ENCODE data around the gene KRTAP5-3.
A peak's percentile ranks its signal among the peaks of the same experiment; 100 is the strongest.
"Not testable (repeated sequence)": the region's sequence is repeated elsewhere in the genome, so short reads cannot be mapped to it uniquely, and the experiment has no call there.

The KRTAP5-3 gene

GRCh38 chr11:1586699-1587098, 21.6 kb downstream of the KRTAP5-3 start:
- H3K27ac ChIP-seq (ENCODE audit: low read depth, low read length): no peak overlapping the region
- H3K36me3 ChIP-seq (ENCODE audit: control insufficient read depth in 5 of 5, insufficient read depth in 5 of 5, low read length in 5 of 5): no peaks in the 10 kb centered on the region
- peaks cover 0 to 19% (median 10%) of the 10 kb centered on the region in 5 donors for H3K4me1 ChIP-seq (ENCODE audit: control insufficient read depth in 5 of 5, insufficient read depth in 5 of 5, low read length in 5 of 5)
- H3K27me3 ChIP-seq (ENCODE audit: control insufficient read depth in 5 of 5, insufficient read depth in 4 of 5, low read length in 5 of 5): peaks cover 0 to 21% (median 6%) of the 10 kb centered on the region in 5 donors
- no peak overlapping the region for H3K9ac ChIP-seq (ENCODE audit: low read length in 5 of 5)
- H3K4me3 ChIP-seq (ENCODE audit: low read depth in 1 of 5, low read length in 5 of 5): no peak overlapping the region
- H3K9me3 ChIP-seq (ENCODE audit: control insufficient read depth in 5 of 5, low read length in 5 of 5): no peaks in the 10 kb centered on the region

- peaks cover 0 to 18% (median 10%) of the 10 kb centered on the region in 5 donors for H3K4me1 ChIP-seq (ENCODE audit: control insufficient read depth in 5 of 5, insufficient read depth in 5 of 5, low read length in 5 of 5)
- not testable (repeated sequence) for H3K9me3 ChIP-seq (ENCODE audit: control insufficient read depth in 5 of 5, low read length in 5 of 5); H3K9ac ChIP-seq (ENCODE audit: low read length in 5 of 5); H3K4me3 ChIP-seq (ENCODE audit: low read depth in 1 of 5, low read length in 5 of 5); H3K36me3 ChIP-seq (ENCODE audit: control insufficient read depth in 5 of 5, insufficient read depth in 5 of 5, low read length in 5 of 5); H3K27ac ChIP-seq (ENCODE audit: low read depth, low read length)
- peaks cover 0 to 20% (median 6%) of the 10 kb centered on the region in 5 donors for H3K27me3 ChIP-seq (ENCODE audit: control insufficient read depth in 5 of 5, insufficient read depth in 4 of 5, low read length in 5 of 5)
These were observed 23.4 kb downstream of the KRTAP5-3 start, which contains the start of gene KRTAP5-1 for GRCh38 chr11:1584661-1585370. Gene KRTAP5-1 (minus strand): TSS chr11:1585283. CDS start chr11:1585249, 34 bp downstream.

- not testable (repeated sequence) for H3K27ac ChIP-seq (ENCODE audit: low read depth, low read length)
These were observed 25.4 kb downstream of the KRTAP5-3 start for GRCh38 chr11:1582909-1583308.

GRCh38 chr11:1581976-1582375, 26.3 kb downstream of the KRTAP5-3 start:
- Histone ChIP-seq H3K36me3 (ENCODE audit: control insufficient read depth in 5 of 5, insufficient read depth in 5 of 5, low read length in 5 of 5) (no peaks in the 10 kb centered on the region), H3K27ac (ENCODE audit: low read depth, low read length) (no peak overlapping the region), H3K27me3 (ENCODE audit: control insufficient read depth in 5 of 5, insufficient read depth in 4 of 5, low read length in 5 of 5) (peaks cover 0 to 16% (median 6%) of the 10 kb centered on the region in 5 donors), H3K4me1 (ENCODE audit: control insufficient read depth in 5 of 5, insufficient read depth in 5 of 5, low read length in 5 of 5) (peaks cover 0 to 13% (median 0%) of the 10 kb centered on the region in 5 donors), H3K4me3 (ENCODE audit: low read depth in 1 of 5, low read length in 5 of 5) (no peak overlapping the region), H3K9me3 (ENCODE audit: control insufficient read depth in 5 of 5, low read length in 5 of 5) (peaks cover 0 to 13% (median 7%) of the 10 kb centered on the region in 5 donors), H3K9ac (ENCODE audit: low read length in 5 of 5) (no peak overlapping the region)

More at GRCh38 chr11:1582909-1583308, 25.4 kb downstream of the KRTAP5-3 start:
- Histone ChIP-seq H3K27me3 (ENCODE audit: control insufficient read depth in 5 of 5, insufficient read depth in 4 of 5, low read length in 5 of 5) (peaks cover 0 to 16% (median 6%) of the 10 kb centered on the region in 5 donors), H3K9me3 (ENCODE audit: control insufficient read depth in 5 of 5, low read length in 5 of 5) (peaks cover 0 to 12% (median 7%) of the 10 kb centered on the region in 5 donors), H3K4me1 (ENCODE audit: control insufficient read depth in 5 of 5, insufficient read depth in 5 of 5, low read length in 5 of 5) (peaks cover 0 to 13% (median 0%) of the 10 kb centered on the region in 5 donors)
- not testable (repeated sequence) for H3K36me3 ChIP-seq (ENCODE audit: control insufficient read depth in 5 of 5, insufficient read depth in 5 of 5, low read length in 5 of 5); H3K9ac ChIP-seq (ENCODE audit: low read length in 5 of 5); H3K4me3 ChIP-seq (ENCODE audit: low read depth in 1 of 5, low read length in 5 of 5)

GRCh38 chr11:1576825-1577224, 31.4 kb downstream of the KRTAP5-3 start:
- H3K36me3 ChIP-seq (ENCODE audit: control insufficient read depth in 5 of 5, insufficient read depth in 5 of 5, low read length in 5 of 5): no peaks in the 10 kb centered on the region
- H3K4me3 ChIP-seq (ENCODE audit: low read depth in 1 of 5, low read length in 5 of 5): no peak overlapping the region
- peaks cover 0 to 2% (median 0%) of the 10 kb centered on the region in 5 donors for H3K27me3 ChIP-seq (ENCODE audit: control insufficient read depth in 5 of 5, insufficient read depth in 4 of 5, low read length in 5 of 5)
- no peak overlapping the region for H3K9ac ChIP-seq (ENCODE audit: low read length in 5 of 5)
- H3K9me3 ChIP-seq (ENCODE audit: control insufficient read depth in 5 of 5, low read length in 5 of 5): peaks cover 0 to 13% (median 7%) of the 10 kb centered on the region in 5 donors
- peaks cover 0 to 23% (median 15%) of the 10 kb centered on the region in 5 donors for H3K4me1 ChIP-seq (ENCODE audit: control insufficient read depth in 5 of 5, insufficient read depth in 5 of 5, low read length in 5 of 5)
- no peak overlapping the region for H3K27ac ChIP-seq (ENCODE audit: low read depth, low read length)

- H3K27ac ChIP-seq (ENCODE audit: low read depth, low read length); H3K36me3 ChIP-seq (ENCODE audit: control insufficient read depth in 5 of 5, insufficient read depth in 5 of 5, low read length in 5 of 5); H3K27me3 ChIP-seq (ENCODE audit: control insufficient read depth in 5 of 5, insufficient read depth in 4 of 5, low read length in 5 of 5); H3K4me3 ChIP-seq (ENCODE audit: low read depth in 1 of 5, low read length in 5 of 5); H3K9ac ChIP-seq (ENCODE audit: low read length in 5 of 5): not testable (repeated sequence)
- Histone ChIP-seq H3K9me3 (ENCODE audit: control insufficient read depth in 5 of 5, low read length in 5 of 5) (peaks cover 0 to 13% (median 7%) of the 10 kb centered on the region in 5 donors), H3K4me1 (ENCODE audit: control insufficient read depth in 5 of 5, insufficient read depth in 5 of 5, low read length in 5 of 5) (peaks cover 0 to 30% (median 21%) of the 10 kb centered on the region in 5 donors)
These were observed 32.5 kb downstream of the KRTAP5-3 start for GRCh38 chr11:1575756-1576155.

GRCh38 chr11:1574933-1575242, 33.4 kb downstream of the KRTAP5-3 start:
- no peak overlapping the region for H3K4me3 ChIP-seq (ENCODE audit: low read depth in 1 of 5, low read length in 5 of 5)
- H3K9me3 ChIP-seq (ENCODE audit: control insufficient read depth in 5 of 5, low read length in 5 of 5): peaks cover 0 to 13% (median 7%) of the 10 kb centered on the region in 5 donors
- no peaks in the 10 kb centered on the region for H3K27me3 ChIP-seq (ENCODE audit: control insufficient read depth in 5 of 5, insufficient read depth in 4 of 5, low read length in 5 of 5)
- H3K36me3 ChIP-seq (ENCODE audit: control insufficient read depth in 5 of 5, insufficient read depth in 5 of 5, low read length in 5 of 5): no peaks in the 10 kb centered on the region
- peaks cover 2 to 38% (median 29%) of the 10 kb centered on the region in 5 donors for H3K4me1 ChIP-seq (ENCODE audit: control insufficient read depth in 5 of 5, insufficient read depth in 5 of 5, low read length in 5 of 5)
- H3K27ac ChIP-seq (ENCODE audit: low read depth, low read length): no peak overlapping the region
- no peak overlapping the region for H3K9ac ChIP-seq (ENCODE audit: low read length in 5 of 5)

GRCh38 chr11:1574238-1574932, 33.9 kb downstream of the KRTAP5-3 start:
- H3K27me3 ChIP-seq (ENCODE audit: control insufficient read depth in 5 of 5, insufficient read depth in 4 of 5, low read length in 5 of 5): no peaks in the 10 kb centered on the region
- H3K4me1 ChIP-seq (ENCODE audit: control insufficient read depth in 5 of 5, insufficient read depth in 5 of 5, low read length in 5 of 5): peaks cover 2 to 44% (median 34%) of the 10 kb centered on the region in 5 donors
- H3K36me3 ChIP-seq (ENCODE audit: control insufficient read depth in 5 of 5, insufficient read depth in 5 of 5, low read length in 5 of 5): peaks cover 0 to 2% (median 0%) of the 10 kb centered on the region in 5 donors
- H3K27ac ChIP-seq (ENCODE audit: low read depth, low read length): no peak overlapping the region
- peak overlapping the region in 3 of 5 donors; percentile 22 to 47 (median 28) for H3K4me3 ChIP-seq (ENCODE audit: low read depth in 1 of 5, low read length in 5 of 5)
- peak overlapping the region in 2 of 5 donors; percentile 4 to 38 for H3K9ac ChIP-seq (ENCODE audit: low read length in 5 of 5)
- peaks cover 0 to 13% (median 7%) of the 10 kb centered on the region in 5 donors for H3K9me3 ChIP-seq (ENCODE audit: control insufficient read depth in 5 of 5, low read length in 5 of 5)

- Histone ChIP-seq H3K27ac (ENCODE audit: low read depth, low read length) (no peak overlapping the region), H3K4me3 (ENCODE audit: low read depth in 1 of 5, low read length in 5 of 5) (peak overlapping the region in 3 of 5 donors; percentile 22 to 47 (median 28)), H3K4me1 (ENCODE audit: control insufficient read depth in 5 of 5, insufficient read depth in 5 of 5, low read length in 5 of 5) (peaks cover 2 to 48% (median 39%) of the 10 kb centered on the region in 5 donors), H3K9me3 (ENCODE audit: control insufficient read depth in 5 of 5, low read length in 5 of 5) (peaks cover 0 to 10% (median 7%) of the 10 kb centered on the region in 5 donors), H3K36me3 (ENCODE audit: control insufficient read depth in 5 of 5, insufficient read depth in 5 of 5, low read length in 5 of 5) (peaks cover 0 to 7% (median 0%) of the 10 kb centered on the region in 5 donors), H3K27me3 (ENCODE audit: control insufficient read depth in 5 of 5, insufficient read depth in 4 of 5, low read length in 5 of 5) (no peaks in the 10 kb centered on the region), H3K9ac (ENCODE audit: low read length in 5 of 5) (peak overlapping the region in 2 of 5 donors; percentile 38 to 45)
These were observed 34.4 kb downstream of the KRTAP5-3 start for GRCh38 chr11:1573903-1574237.
